DMS153 (cell line): ENCODE data around the gene IRAK2.
"Not testable (repeated sequence)": the region's sequence is repeated elsewhere in the genome, so short reads cannot be mapped to it uniquely, and the experiment has no call there.

Experiments
- DNase-seq: peaks from one replicate; lab custom pipeline; 2025; lab: John Stamatoyannopoulos, UW

The IRAK2 gene

GRCh38 chr3:10160346-10160745 is 4.4 kb upstream of the IRAK2 start:
- DNase-seq, result no peak

GRCh38 chr3:10160925-10161324 is 3.8 kb upstream of the IRAK2 start:
- DNase-seq, result no peak

GRCh38 chr3:10162185-10162584 is 2.5 kb upstream of the IRAK2 start:
- DNase-seq, result no peak

GRCh38 chr3:10164201-10164545 is 546 bp upstream of the IRAK2 start:
- not testable (repeated sequence) for DNase-seq

GRCh38 chr3:10166213-10166604 is 1.5 kb downstream of the IRAK2 start:
- no peak for DNase-seq

- DNase-seq, result no peak
Observed at GRCh38 chr3:10169000-10169496, 4.3 kb downstream of the IRAK2 start.

GRCh38 chr3:10170915-10171478 is 6.3 kb downstream of the IRAK2 start:
- no peak for DNase-seq

GRCh38 chr3:10173095-10173925 is 8.6 kb downstream of the IRAK2 start:
- no peak for DNase-seq

GRCh38 chr3:10173926-10174435 is 9.3 kb downstream of the IRAK2 start:
- no peak for DNase-seq

- not testable (repeated sequence) for DNase-seq
Observed at GRCh38 chr3:10175334-10175733, 10.6 kb downstream of the IRAK2 start.

- DNase-seq, result not testable (repeated sequence)
Observed at GRCh38 chr3:10176150-10176549, 11.4 kb downstream of the IRAK2 start.

- no peak for DNase-seq
Observed at GRCh38 chr3:10177737-10178136, 13.0 kb downstream of the IRAK2 start.

- DNase-seq, result no peak
Observed at GRCh38 chr3:10178892-10179291, 14.2 kb downstream of the IRAK2 start.

- no peak for DNase-seq
Observed at GRCh38 chr3:10180289-10180688, 15.6 kb downstream of the IRAK2 start.

- no peak for DNase-seq
Observed at GRCh38 chr3:10180738-10181295, 16.1 kb downstream of the IRAK2 start.

GRCh38 chr3:10182950-10183349 is 18.2 kb downstream of the IRAK2 start:
- no peak for DNase-seq

GRCh38 chr3:10184250-10184649 is 19.5 kb downstream of the IRAK2 start:
- DNase-seq, result no peak

GRCh38 chr3:10185804-10186762 is 21.4 kb downstream of the IRAK2 start:
- DNase-seq, result no peak

GRCh38 chr3:10187290-10187876 is 22.7 kb downstream of the IRAK2 start:
- DNase-seq, result no peak

GRCh38 chr3:10187944-10188343 is 23.2 kb downstream of the IRAK2 start:
- DNase-seq, result no peak

GRCh38 chr3:10188804-10189556 is 24.3 kb downstream of the IRAK2 start:
- DNase-seq, result no peak
